ENCODE data around the gene RGS21. TPM values are rescaled to one million over a fixed set of nuclear protein-coding genes. Genes with fewer than 3 reads are reported as not detected.
"Not testable (repeated sequence)": the region's sequence is repeated elsewhere in the genome, so short reads cannot be mapped to it uniquely, and the experiment has no call there.

The RGS21 gene
- total RNA-seq, 1 donor from 2014 or later: not detected

GRCh38 chr1:192277635-192278034 lies 39.2 kb upstream of the RGS21 start:
- H3K27ac Mint-ChIP-seq: no peak overlapping the region
- H3K9me3 Mint-ChIP-seq: peaks cover under 1% of the 10 kb centered on the region
- intact Hi-C loops (cut with micrococcal nuclease): no loop called here
- no peaks in the 10 kb centered on the region for H3K4me1 Mint-ChIP-seq
- H3K27me3 Mint-ChIP-seq: no peaks in the 10 kb centered on the region
- ATAC-seq (ENCODE audit: low read depth): no peak
- no peak for TF ChIP-seq CTCF (IDR thresholded peaks at IDR 0.05)
- ChIA-PET POLR2A (no interaction called here), CTCF (no interaction called here)
- DNase-seq: no peak
- H3K36me3 Mint-ChIP-seq (ENCODE audit: low read depth): no peaks in the 10 kb centered on the region
- no peak overlapping the region for H3K4me3 Mint-ChIP-seq

DNA sequence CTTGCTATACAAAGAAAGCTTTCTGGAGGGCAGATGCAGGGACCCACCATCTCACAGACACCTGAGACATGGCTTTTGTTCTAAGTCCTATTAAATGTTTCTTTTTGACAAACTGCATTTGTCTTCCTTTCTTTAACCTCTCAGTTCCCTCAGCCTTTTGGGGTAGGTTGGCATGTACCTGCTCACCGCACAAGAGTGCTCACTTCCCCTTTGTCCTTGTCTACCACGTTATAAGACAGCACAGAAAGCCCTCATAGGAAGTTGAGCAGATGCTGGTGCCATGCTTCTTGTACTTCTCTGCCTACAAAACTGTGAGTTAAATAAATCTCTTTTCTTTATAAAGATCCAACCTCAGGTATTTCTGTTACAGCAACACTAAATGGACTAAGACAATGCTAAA lies 31.9 kb upstream of the RGS21 start:
- Mint-ChIP-seq H3K36me3 (ENCODE audit: low read depth) (no peaks in the 10 kb centered on the region), H3K27me3 (no peaks in the 10 kb centered on the region), H3K4me1 (no peaks in the 10 kb centered on the region), H3K9me3 (peaks cover 8% of the 10 kb centered on the region), H3K27ac (no peak overlapping the region), H3K4me3 (no peak overlapping the region)
- intact Hi-C loops (cut with micrococcal nuclease): no loop called here
- POLR2A ChIA-PET: no interaction called here
- DNase-seq (no peak), ATAC-seq (ENCODE audit: low read depth) (no peak)
- no peak for TF ChIP-seq CTCF (IDR thresholded peaks at IDR 0.05)
- CTCF ChIA-PET: no interaction called here

DNA sequence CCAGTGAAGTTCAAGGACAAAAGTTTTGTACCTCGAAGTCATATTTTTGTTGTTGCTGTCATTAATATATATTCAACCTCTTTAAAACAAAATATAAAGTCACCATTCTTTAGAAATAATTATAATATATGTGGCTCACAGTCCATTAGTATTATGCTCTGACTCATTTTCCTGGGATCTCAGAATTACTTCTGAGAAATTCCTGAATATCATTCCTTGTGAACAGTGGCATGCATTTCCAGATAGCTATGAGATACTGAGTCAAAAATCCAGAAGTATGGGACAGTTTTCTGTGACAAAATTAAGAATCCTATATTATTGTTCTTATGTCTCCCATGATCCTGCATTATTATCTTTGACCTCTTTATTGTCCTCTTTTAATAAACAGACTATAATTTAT lies 13.8 kb upstream of the RGS21 start:
- no peaks in the 10 kb centered on the region for H3K4me1 Mint-ChIP-seq
- no peak overlapping the region for H3K27ac Mint-ChIP-seq
- H3K4me3 Mint-ChIP-seq: no peak overlapping the region
- ChIA-PET POLR2A (no interaction called here), CTCF (no interaction called here)
- ATAC-seq (ENCODE audit: low read depth): no peak
- H3K27me3 Mint-ChIP-seq: no peaks in the 10 kb centered on the region
- no peak for TF ChIP-seq CTCF (IDR thresholded peaks at IDR 0.05)
- H3K36me3 Mint-ChIP-seq (ENCODE audit: low read depth): no peaks in the 10 kb centered on the region
- DNase-seq: no peak
- peaks cover 3% of the 10 kb centered on the region for H3K9me3 Mint-ChIP-seq
- intact Hi-C loops (cut with micrococcal nuclease): no loop called here

DNA sequence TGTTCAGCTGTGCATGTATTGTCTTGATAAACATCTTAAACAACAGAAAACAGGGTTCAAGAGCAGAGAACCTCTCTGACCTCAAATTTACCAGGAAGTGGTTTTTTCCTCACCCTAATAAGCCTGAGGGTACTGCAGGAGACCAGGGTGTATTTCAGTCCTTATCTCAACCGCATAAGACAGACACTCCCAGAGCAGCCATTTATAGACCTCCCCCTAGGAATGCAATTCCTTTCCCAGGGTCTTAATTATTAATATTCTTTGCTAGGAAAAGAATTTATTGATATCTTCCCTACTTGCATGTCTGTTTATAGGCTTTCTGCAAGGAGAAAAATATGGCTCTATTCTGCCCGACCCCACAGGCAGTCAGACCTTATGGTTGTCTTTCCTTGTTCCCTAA lies 8.5 kb upstream of the RGS21 start:
- H3K36me3 Mint-ChIP-seq (ENCODE audit: low read depth); DNase-seq; H3K4me1 Mint-ChIP-seq; H3K4me3 Mint-ChIP-seq; H3K27me3 Mint-ChIP-seq; H3K9me3 Mint-ChIP-seq; CTCF ChIA-PET; POLR2A ChIA-PET; intact Hi-C loops (cut with micrococcal nuclease); ATAC-seq (ENCODE audit: low read depth); H3K27ac Mint-ChIP-seq: not testable (repeated sequence)

- Mint-ChIP-seq H3K9me3 (peaks cover 5% of the 10 kb centered on the region), H3K36me3 (ENCODE audit: low read depth) (no peaks in the 10 kb centered on the region), H3K27ac (no peak overlapping the region), H3K27me3 (no peaks in the 10 kb centered on the region), H3K4me3 (no peak overlapping the region), H3K4me1 (no peaks in the 10 kb centered on the region)
- POLR2A ChIA-PET: no interaction called here
- intact Hi-C loops (cut with micrococcal nuclease): no loop called here
- no peak for ATAC-seq (ENCODE audit: low read depth)
- TF ChIP-seq CTCF (IDR thresholded peaks at IDR 0.05): no peak
- CTCF ChIA-PET: no interaction called here
- DNase-seq: no peak
These were observed 5.5 kb upstream of the RGS21 start for GRCh38 chr1:192311281-192311680.

DNA sequence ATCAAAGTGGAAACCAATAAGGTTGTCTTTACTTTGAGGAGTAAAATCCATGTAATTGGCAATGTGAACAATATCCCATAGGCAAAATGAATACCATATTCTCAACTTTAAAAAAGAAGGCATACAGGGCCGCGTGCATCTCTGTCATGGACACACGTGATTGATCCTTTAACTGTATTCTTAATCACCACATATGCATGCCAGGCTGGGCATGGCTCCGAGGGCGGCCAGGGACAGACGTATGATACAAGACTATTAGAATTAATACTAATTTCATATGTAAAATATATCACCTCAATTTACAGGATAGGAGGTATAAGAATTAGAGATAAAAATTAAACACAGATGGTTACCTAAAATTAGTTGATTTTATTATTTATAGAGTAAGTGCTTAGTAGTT lies 11.2 kb downstream of the RGS21 start:
- POLR2A ChIA-PET: no interaction called here

More for the DNA sequence above, 11.2 kb downstream of the RGS21 start:
- no peak for TF ChIP-seq CTCF (IDR thresholded peaks at IDR 0.05)
- no peaks in the 10 kb centered on the region for H3K9me3 Mint-ChIP-seq
- CTCF ChIA-PET: no interaction called here
- no peak overlapping the region for H3K4me3 Mint-ChIP-seq
- no peaks in the 10 kb centered on the region for H3K36me3 Mint-ChIP-seq (ENCODE audit: low read depth)
- intact Hi-C loops (cut with micrococcal nuclease): no loop called here
- H3K27me3 Mint-ChIP-seq: no peaks in the 10 kb centered on the region
- ATAC-seq (ENCODE audit: low read depth): no peak
- no peak for DNase-seq
- no peak overlapping the region for H3K27ac Mint-ChIP-seq
- H3K4me1 Mint-ChIP-seq: no peaks in the 10 kb centered on the region

All from activated B cell treated with CpG ODN at 0.5 μM for 24 hours (primary cell).